Hepatocyte (in vitro differentiated cells): ENCODE data around the gene PDE4D. TPM values are rescaled to one million over a fixed set of nuclear protein-coding genes. Genes with fewer than 3 reads are reported as not detected.
A peak's percentile ranks its signal among the peaks of the same experiment; 100 is the strongest.

Source experiments
- DNase-seq: peaks from one replicate; pipeline ENCODE4 v3.0.0-alpha.2; 2016; ENCODE audit warnings: low spot score
- H2AFZ ChIP-seq: fragments of 200-600 bp; sonication (generic); 2 replicates; pipeline ENCODE4 v1.6.0; 2016; ENCODE audit warnings: antibody characterized with exemption, mild to moderate bottlenecking
- H3K27ac ChIP-seq: fragments of 200-600 bp; sonication (generic); 2 replicates; pipeline ENCODE4 v1.5.1; 2016; ENCODE audit warnings: mild to moderate bottlenecking
- H3K27me3 ChIP-seq: fragments of 200-600 bp; sonication (generic); 2 replicates; pipeline ENCODE4 v1.6.1; 2016
- H3K36me3 ChIP-seq: fragments of 200-600 bp; sonication (generic); replicated peaks from 2 replicates; pipeline ENCODE4 v1.5.1; 2016; ENCODE audit warnings: low read depth; ENCODE audit not compliant: insufficient read depth
- H3K4me1 ChIP-seq: fragments of 200-600 bp; sonication (generic); 2 replicates; pipeline ENCODE4 v1.5.1; 2016; ENCODE audit warnings: mild to moderate bottlenecking, moderate library complexity; ENCODE audit not compliant: insufficient read depth
- H3K4me2 ChIP-seq: fragments of 200-600 bp; sonication (generic); 2 replicates; pipeline ENCODE4 v1.6.0; 2016
- H3K4me3 ChIP-seq: fragments of 200-600 bp; sonication (generic); 2 replicates; pipeline ENCODE4 v1.5.1; 2016; ENCODE audit warnings: mild to moderate bottlenecking
- H3K79me2 ChIP-seq: fragments of 200-600 bp; sonication (generic); 2 replicates; pipeline ENCODE4 v1.6.0; 2017; ENCODE audit warnings: mild to moderate bottlenecking
- H3K9me2 ChIP-seq: fragments of 200-600 bp; sonication (generic); replicated peaks from 2 replicates; pipeline ENCODE4 v1.6.0; 2017; ENCODE audit warnings: mild to moderate bottlenecking; ENCODE audit not compliant: insufficient read depth
- H3K9me3 ChIP-seq: fragments of 200-600 bp; sonication (generic); 2 replicates; pipeline ENCODE4 v1.5.1; 2016; ENCODE audit warnings: low read depth, mild to moderate bottlenecking
- H4K20me1 ChIP-seq: fragments of 200-600 bp; sonication (generic); 2 replicates; pipeline ENCODE4 v1.6.0; 2016; ENCODE audit warnings: mild to moderate bottlenecking; ENCODE audit not compliant: insufficient read depth, poor library complexity, severe bottlenecking
- EZH2 ChIP-seq: fragments of 200-600 bp; sonication (generic); IDR thresholded peaks from 2 replicates; pipeline ENCODE4 v1.6.1; 2016; ENCODE audit warnings: antibody characterized with exemption, mild to moderate bottlenecking, borderline replicate concordance
- EZH2phosphoT487 ChIP-seq: fragments of 200-600 bp; sonication (generic); IDR thresholded peaks from one replicate; pipeline ENCODE4 v1.6.1; 2018; ENCODE audit warnings: antibody characterized with exemption, mild to moderate bottlenecking, low read depth, moderate library complexity; ENCODE audit not compliant: unreplicated experiment, severe bottlenecking
- WGBS: methylation state at CpG from one replicate; pipeline ENCODE4 v1.1.6; 2016; ENCODE audit warnings: low lambda C conversion rate; ENCODE audit errors: missing lambda C conversion rate; 5-methylcytosine and 5-hydroxymethylcytosine counted together
- polyA plus RNA-seq: library from polyadenylated mRNA; unstranded; fragments of >200 nt; fragmentation: Nextera tagmentation; extraction: Ambion mirVana; gene quantifications from 2 replicates; pipeline ENCODE4 v1.2.1, GENCODE V29; 2016
- total RNA-seq: library from RNA; depleted of rRNA; stranded (reverse); fragments of >200 nt; gene quantifications from 2 replicates; pipeline ENCODE4 v1.2.3, GENCODE V29; 2014
- TF ChIP-seq, protein P1 (sequence below): fragments of 200-600 bp; sonication (generic); IDR thresholded peaks from 2 replicates; pipeline ENCODE4 v1.5.1; 2016; ENCODE audit warnings: antibody characterized with exemption, mild to moderate bottlenecking; ENCODE audit not compliant: poor library complexity

Gene PDE4D
- total and polyA plus RNA-seq, 2 experiments from 2014 or later: 14.5 to 45.2 TPM

DNA sequence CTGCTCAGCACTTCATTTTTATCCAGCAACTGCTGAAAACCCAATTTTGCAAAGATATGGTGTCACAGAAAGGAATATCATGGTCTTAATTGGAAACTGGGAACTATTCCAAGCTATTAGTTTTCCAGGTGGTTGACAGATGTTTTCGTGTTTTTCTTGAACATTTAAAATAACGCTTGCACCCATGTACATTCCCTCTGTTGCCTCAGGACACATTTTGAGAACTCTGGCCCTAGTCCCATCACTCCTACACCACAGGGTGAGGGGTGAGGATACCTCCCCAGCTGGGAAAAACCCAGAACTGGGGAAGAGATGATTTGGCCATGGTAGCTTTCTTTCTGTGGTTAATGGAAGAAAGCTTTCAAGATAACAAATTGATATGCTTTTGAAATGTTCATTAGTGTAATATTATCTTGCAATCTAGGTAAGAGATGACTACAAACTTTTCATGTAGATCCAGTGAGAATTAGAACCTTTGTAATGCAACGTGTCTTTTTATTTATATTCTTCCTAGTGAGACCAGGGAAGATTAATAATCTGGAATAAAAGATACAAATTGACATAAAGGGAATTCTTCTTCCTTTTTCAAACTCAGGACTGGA, 683.7 kb downstream of the PDE4D start:
- no peaks in the 10 kb centered on the region for H3K9me3 ChIP-seq
- H4K20me1 ChIP-seq: no peaks in the 10 kb centered on the region
- no peaks in the 10 kb centered on the region for H3K79me2 ChIP-seq
- no peak overlapping the region for H3K4me2 ChIP-seq
- H3K4me1 ChIP-seq: no peaks in the 10 kb centered on the region
- no peaks in the 10 kb centered on the region for H3K36me3 ChIP-seq
- no peaks in the 10 kb centered on the region for H3K9me2 ChIP-seq
- WGBS: 61% methylated on average over 3 of the region's 3 CpGs
- no peak overlapping the region for H3K4me3 ChIP-seq
- H3K27me3 ChIP-seq: no peaks in the 10 kb centered on the region
- no peak overlapping the region for H2AFZ ChIP-seq
- no peak overlapping the region for H3K27ac ChIP-seq
- no peak for DNase-seq
- TF ChIP-seq, protein P1, sequence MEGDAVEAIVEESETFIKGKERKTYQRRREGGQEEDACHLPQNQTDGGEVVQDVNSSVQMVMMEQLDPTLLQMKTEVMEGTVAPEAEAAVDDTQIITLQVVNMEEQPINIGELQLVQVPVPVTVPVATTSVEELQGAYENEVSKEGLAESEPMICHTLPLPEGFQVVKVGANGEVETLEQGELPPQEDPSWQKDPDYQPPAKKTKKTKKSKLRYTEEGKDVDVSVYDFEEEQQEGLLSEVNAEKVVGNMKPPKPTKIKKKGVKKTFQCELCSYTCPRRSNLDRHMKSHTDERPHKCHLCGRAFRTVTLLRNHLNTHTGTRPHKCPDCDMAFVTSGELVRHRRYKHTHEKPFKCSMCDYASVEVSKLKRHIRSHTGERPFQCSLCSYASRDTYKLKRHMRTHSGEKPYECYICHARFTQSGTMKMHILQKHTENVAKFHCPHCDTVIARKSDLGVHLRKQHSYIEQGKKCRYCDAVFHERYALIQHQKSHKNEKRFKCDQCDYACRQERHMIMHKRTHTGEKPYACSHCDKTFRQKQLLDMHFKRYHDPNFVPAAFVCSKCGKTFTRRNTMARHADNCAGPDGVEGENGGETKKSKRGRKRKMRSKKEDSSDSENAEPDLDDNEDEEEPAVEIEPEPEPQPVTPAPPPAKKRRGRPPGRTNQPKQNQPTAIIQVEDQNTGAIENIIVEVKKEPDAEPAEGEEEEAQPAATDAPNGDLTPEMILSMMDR: no peak
- TF ChIP-seq EZH2phosphoT487 (no peak), EZH2 (no peak)

DNA sequence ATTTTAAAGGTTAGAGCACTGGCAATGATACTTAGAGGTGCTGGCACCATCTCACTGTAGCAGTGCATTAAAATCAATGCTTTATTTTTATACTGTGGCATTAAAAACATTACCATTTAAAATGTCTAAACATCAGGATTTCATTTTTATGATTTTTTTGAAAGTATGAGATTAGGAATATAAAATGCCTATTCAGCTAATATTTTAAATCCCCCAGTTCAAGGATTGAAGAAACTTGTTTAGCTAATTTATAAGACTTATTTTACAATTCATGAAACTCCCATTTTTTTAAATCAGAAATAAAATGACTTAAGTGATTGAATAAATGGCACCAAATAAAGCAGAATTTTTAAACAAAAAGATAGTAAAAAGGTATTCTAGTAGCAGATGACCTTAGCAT, 685.1 kb downstream of the PDE4D start:
- H3K27ac ChIP-seq: no peak overlapping the region
- H3K27me3 ChIP-seq: no peaks in the 10 kb centered on the region
- no peaks in the 10 kb centered on the region for H4K20me1 ChIP-seq
- H3K9me3 ChIP-seq: no peaks in the 10 kb centered on the region
- no peaks in the 10 kb centered on the region for H3K9me2 ChIP-seq
- no peaks in the 10 kb centered on the region for H3K36me3 ChIP-seq
- TF ChIP-seq, protein P1: no peak
- no peak for TF ChIP-seq EZH2phosphoT487
- no peak for TF ChIP-seq EZH2
- no peak for DNase-seq
- no peaks in the 10 kb centered on the region for H3K79me2 ChIP-seq
- no peak overlapping the region for H2AFZ ChIP-seq
- H3K4me3 ChIP-seq: no peak overlapping the region
- no peaks in the 10 kb centered on the region for H3K4me1 ChIP-seq
- H3K4me2 ChIP-seq: no peak overlapping the region

DNA sequence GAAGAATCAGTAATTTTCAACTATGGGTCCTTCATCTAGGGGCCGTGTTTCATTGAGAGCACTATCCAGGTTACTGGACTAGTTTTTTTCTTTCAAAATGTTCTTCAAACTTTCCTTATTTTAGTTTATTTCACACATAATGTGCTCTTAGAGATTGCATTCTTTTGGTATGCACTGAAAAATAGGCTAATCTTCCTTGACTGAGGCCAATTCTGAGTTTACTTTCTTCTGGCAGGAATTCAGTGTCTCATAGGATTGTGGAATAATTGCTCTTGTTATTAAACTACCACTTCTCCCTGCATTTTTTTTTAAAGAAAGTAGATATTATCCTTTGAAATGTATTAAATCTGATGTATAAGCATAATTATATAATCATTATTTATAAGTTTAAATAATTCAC, 686.1 kb downstream of the PDE4D start:
- DNase-seq: no peak
- Histone ChIP-seq H3K36me3 (no peaks in the 10 kb centered on the region), H3K9me3 (no peaks in the 10 kb centered on the region), H3K27me3 (no peaks in the 10 kb centered on the region), H3K4me1 (no peaks in the 10 kb centered on the region), H3K9me2 (no peaks in the 10 kb centered on the region), H3K4me3 (no peak overlapping the region), H3K27ac (peak overlapping the region; percentile 2), H3K79me2 (no peaks in the 10 kb centered on the region), H2AFZ (no peak overlapping the region), H3K4me2 (no peak overlapping the region), H4K20me1 (no peaks in the 10 kb centered on the region)
- TF ChIP-seq, protein P1: no peak
- TF ChIP-seq EZH2 (no peak), EZH2phosphoT487 (no peak)
- 59% methylated on average over 1 of the region's 1 CpG for whole genome bisulfite sequencing

DNA sequence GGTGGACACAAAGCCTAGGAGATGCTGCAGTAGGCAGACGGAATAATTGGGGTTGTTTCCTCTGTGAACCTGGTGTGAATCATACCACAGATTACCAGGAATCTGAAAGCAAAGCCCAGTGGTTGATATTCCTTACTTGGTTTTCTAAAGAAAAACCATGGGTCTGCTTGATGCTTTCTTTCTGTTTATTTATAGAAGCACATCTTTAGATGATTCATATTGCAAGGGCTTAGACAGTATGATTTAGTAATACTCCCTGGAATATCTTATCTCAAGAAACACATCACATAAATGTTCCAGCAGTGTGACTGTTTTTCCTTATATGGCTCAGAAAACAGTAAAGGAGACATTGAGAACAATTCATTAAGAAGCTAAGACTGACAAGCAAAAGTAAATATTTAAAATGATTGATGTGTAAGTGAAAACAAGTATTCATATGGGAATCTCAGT, 687.4 kb downstream of the PDE4D start:
- H3K27ac ChIP-seq: peak overlapping the region; percentile 36
- no peaks in the 10 kb centered on the region for H3K27me3 ChIP-seq
- H3K4me3 ChIP-seq: no peak overlapping the region
- no peaks in the 10 kb centered on the region for H4K20me1 ChIP-seq
- TF ChIP-seq, protein P1: no peak
- TF ChIP-seq EZH2: no peak
- no peak for TF ChIP-seq EZH2phosphoT487
- WGBS: 55% methylated on average over 1 of the region's 1 CpG
- H3K9me3 ChIP-seq: no peaks in the 10 kb centered on the region
- no peaks in the 10 kb centered on the region for H3K36me3 ChIP-seq
- no peak overlapping the region for H2AFZ ChIP-seq
- no peaks in the 10 kb centered on the region for H3K4me1 ChIP-seq
- no peak for DNase-seq
- H3K9me2 ChIP-seq: no peaks in the 10 kb centered on the region
- no peak overlapping the region for H3K4me2 ChIP-seq
- H3K79me2 ChIP-seq: no peaks in the 10 kb centered on the region
